NCI-H2227 (cell line): Measurements from ENCODE around the gene ADAMTS12.

ENCODE experiments used
- DNase-seq: peaks from one replicate; lab custom pipeline; 2025; ENCODE audit not compliant: unreplicated experiment; lab: John Stamatoyannopoulos, UW

Gene ADAMTS12

GRCh38 chr5:33490071-33490665 is 401.6 kb downstream of the ADAMTS12 start:
- no peak for DNase-seq

- DNase-seq: no peak
Measured at GRCh38 chr5:33489481-33490067, 402.2 kb downstream of the ADAMTS12 start.

- no peak for DNase-seq
Measured at GRCh38 chr5:33488558-33489355, 403.0 kb downstream of the ADAMTS12 start.

- no peak for DNase-seq
Measured at GRCh38 chr5:33487236-33487635, 404.6 kb downstream of the ADAMTS12 start.

- DNase-seq: no peak
Measured at GRCh38 chr5:33482335-33482734, 409.5 kb downstream of the ADAMTS12 start.

- DNase-seq: no peak
Measured at GRCh38 chr5:33480876-33481275, 410.9 kb downstream of the ADAMTS12 start.

GRCh38 chr5:33479311-33479710 is 412.5 kb downstream of the ADAMTS12 start:
- no peak for DNase-seq

- DNase-seq: no peak
Measured at GRCh38 chr5:33477816-33478215, 414.0 kb downstream of the ADAMTS12 start.

GRCh38 chr5:33476992-33477391 is 414.8 kb downstream of the ADAMTS12 start:
- DNase-seq: no peak

GRCh38 chr5:33475706-33476105 is 416.1 kb downstream of the ADAMTS12 start:
- no peak for DNase-seq

- DNase-seq: no peak
Measured at GRCh38 chr5:33474931-33475499, 416.8 kb downstream of the ADAMTS12 start.

GRCh38 chr5:33474004-33474403 is 417.8 kb downstream of the ADAMTS12 start:
- DNase-seq: no peak
